Erythroblast (primary cell): ENCODE results near the gene CALCB.
"Not testable (repeated sequence)": the region's sequence is repeated elsewhere in the genome, so short reads cannot be mapped to it uniquely, and the experiment has no call there.

Source experiments
- DNase-seq, 2 experiments: peaks; one replicate each; lab custom pipeline; 2025; lab: John Stamatoyannopoulos, UW
- GATA1 ChIP-seq: IDR thresholded peaks from 2 replicates; pipeline ENCODE4 v1.6.1; 2011; ENCODE audit warnings: low read depth, mild to moderate bottlenecking, control low read depth, low read length, moderate library complexity
- POLR2A ChIP-seq: IDR thresholded peaks from 2 replicates; pipeline ENCODE4 v1.6.1; 2011; ENCODE audit warnings: mild to moderate bottlenecking, low read length

Gene CALCB

DNA sequence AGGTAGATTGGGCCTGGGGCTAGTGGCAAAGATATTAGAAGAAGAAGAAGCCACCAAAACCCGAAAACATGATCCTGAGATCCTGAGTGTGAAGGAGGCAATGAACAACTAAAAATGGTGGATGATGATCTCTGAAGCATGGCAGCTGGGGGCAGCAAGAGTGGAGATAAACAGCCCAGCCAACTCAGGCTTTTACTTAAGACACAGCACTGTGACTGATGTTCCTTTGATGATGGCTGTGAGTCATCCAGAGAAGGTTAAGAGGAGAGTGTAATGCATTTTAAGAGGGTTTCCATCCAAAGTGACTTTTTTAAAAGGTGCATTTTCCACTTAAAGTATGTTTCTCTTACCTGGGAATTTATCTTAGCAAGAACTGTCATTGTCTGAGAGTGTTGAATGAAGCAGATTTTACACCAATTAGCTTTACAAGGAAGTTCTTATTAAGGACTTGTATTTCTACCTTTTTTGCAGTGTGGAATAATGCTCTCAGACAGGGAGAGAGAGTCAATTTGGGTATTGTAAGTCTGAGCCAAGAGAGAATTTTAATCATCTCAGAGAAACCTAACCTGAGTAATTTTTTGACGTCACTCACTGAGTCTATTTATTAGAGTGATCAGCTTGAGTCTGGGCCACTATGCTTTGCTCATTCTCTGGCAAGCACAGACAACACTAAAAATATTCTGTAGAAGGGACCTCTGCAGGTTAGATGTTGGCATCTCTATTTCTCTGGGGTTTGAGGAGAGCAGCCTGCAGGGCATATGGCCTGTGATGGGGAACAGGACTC is 14.1 kb upstream of the CALCB start:
- TF ChIP-seq POLR2A (no peak), GATA1 (no peak)
- DNase-seq = no peak

DNA sequence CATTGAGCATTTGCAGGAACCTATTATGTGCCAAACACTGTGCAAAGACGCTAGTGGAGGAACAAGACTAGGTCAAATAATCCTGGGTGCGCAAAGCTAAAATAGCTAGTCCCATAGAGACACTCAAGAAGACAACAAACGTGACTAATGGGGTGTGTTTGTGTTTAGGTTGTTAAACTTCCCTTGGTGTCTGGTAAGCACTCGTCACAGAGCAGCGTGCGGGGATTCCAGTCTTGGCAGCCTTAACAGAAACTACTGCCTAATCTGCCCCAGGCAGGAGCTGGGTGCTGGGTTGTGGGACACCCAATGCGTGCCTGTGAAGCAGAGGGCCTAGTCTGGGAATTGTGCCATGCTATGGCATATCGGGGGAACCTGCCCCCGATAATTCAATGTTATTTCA is 10.8 kb upstream of the CALCB start:
- no peak for DNase-seq

GRCh38 chr11:15069751-15070150 is 3.6 kb upstream of the CALCB start:
- not testable (repeated sequence) for DNase-seq

More for the DNA sequence above, 10.8 kb upstream of the CALCB start:
- TF ChIP-seq POLR2A (no peak), GATA1 (no peak)

DNA sequence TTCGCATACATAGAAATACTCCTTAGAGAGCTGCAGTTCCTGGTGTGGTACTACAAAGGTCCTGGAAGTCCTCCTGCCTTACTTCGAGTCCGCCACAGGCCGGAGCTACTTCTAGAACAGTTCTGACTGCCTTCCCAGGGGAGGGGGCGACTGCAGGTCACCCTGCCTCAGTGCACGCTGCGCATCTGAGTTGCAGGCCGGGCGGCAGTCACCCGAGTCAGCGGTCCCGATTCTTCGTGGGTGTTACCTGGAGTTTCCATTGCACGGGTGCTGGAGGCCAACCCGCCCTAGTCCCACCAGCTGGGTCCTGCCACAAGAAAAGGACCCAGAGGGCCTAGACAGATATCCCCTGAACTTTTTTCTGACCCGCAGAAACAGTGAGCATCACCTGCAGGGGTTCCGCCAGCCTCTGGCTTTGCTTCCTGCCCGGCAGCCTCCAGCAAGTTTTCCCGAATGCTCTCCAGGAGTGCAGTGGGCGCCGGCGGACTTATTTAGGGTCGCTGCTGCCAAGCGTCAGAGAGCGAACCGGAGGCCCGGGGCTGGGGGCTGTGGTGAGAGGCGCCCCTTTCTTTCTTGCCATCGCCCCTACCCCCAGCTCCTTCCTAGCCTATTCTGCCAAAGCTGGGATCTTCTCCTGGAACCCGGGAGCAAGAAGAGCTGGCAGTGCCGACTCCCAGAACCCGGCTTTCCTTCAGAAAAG is 1.7 kb upstream of the CALCB start:
- no peak for DNase-seq
- TF ChIP-seq GATA1 (no peak), POLR2A (no peak)

DNA sequence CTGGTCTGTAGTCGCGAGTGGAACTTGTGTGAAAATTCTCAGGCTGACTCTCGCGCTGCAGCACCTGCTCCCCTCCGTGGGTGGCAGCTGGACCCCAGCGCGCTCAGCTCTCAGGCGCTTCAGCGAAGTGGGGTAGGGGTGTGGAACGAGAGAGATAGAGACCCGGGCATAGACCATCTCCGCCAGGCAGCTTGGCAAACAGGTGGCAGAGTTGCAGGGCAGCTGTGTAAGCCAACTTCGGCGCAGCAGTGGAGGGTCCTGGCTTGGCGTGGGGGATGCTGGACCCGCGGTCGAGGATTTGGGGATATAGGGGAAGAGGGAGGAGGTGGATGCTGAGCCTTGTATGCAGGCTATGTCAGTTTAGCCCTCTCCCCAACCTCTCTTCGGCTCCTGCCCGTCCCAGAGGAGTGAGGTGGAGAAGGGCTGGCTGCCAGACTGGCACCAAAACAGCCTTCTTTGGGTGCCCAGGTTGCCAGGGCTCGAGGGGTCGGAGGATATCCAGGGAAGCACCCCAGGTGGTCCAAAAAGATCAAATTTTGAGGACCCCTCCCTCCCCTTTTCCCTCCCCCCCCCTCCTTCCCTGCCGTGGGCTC is 746 bp upstream of the CALCB start:
- no peak for TF ChIP-seq GATA1
- no peak for TF ChIP-seq POLR2A

GRCh38 chr11:15074206-15075161 is 1.1 kb downstream of the CALCB start:
- no peak for TF ChIP-seq POLR2A
- TF ChIP-seq GATA1 = no peak
- peak; percentile 54 to 73 for DNase-seq

More for the DNA sequence above, 746 bp upstream of the CALCB start:
- no peak for DNase-seq

DNA sequence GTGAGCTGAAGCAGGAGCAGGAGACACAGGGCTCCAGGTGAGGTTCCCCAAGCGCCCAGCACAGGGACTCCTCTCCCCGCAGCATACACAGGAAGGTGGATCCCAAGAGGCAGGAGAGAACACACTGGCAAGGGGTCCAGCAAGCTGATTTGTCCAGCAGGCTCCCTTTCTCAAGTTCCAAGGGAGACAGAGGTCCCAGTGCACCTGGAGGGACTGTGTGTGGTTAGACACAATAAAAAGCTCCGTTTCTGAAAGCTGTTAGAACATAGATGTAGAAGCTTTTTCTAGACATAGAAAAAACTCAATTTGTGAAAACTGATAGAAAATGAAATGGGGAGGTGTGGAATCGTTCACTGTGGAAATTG is 1.8 kb downstream of the CALCB start:
- TF ChIP-seq GATA1 (no peak), POLR2A (no peak)
- no peak for DNase-seq

GRCh38 chr11:15091175-15091574 is 17.8 kb downstream of the CALCB start:
- TF ChIP-seq POLR2A = no peak
- no peak for TF ChIP-seq GATA1
- peak in 1 of 2 experiments; percentile 3 for DNase-seq

DNA sequence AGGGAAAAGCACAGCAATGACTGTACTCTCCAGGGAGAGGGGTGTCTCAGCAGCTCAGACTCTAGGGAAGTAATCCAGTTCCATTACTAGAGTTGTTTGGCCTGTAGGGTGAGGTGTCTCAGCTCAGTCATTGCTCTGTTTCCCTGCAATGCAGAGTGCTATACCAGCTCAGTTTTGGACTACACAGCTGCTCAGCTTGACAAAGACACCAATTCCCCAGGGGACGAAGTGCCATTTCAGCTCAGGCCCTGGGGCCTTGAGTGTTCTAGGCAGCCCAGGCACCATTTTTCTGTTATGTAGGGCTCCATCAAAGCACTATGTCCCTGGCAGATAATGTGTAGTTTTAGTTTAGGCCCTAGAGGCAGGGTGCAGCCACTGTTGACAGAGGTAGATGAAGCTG is 18.2 kb downstream of the CALCB start:
- no peak for TF ChIP-seq POLR2A
- no peak for TF ChIP-seq GATA1
- DNase-seq = no peak

DNA sequence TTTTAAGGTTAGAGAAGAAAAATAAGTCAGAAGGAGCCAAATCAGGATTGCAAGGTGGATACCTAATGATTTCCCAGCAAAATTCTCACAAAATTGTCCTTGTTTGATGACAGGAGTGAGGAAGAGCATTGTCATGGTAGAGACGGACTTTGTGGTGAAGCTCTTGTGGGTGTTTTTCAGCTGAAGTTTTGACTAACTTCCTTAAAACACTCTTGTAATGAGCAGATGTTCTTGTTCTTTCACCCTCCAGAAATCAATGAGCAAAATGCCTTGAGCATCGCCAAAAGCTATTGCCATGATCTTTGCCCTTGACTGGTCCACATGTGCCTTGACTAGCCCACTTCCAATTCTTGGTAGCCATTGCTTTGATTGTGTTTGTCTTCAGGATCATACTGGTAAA is 20.0 kb downstream of the CALCB start:
- TF ChIP-seq POLR2A (no peak), GATA1 (no peak)
- DNase-seq = no peak

- TF ChIP-seq GATA1 = no peak
- no peak for TF ChIP-seq POLR2A
- DNase-seq = no peak
These were observed 22.4 kb downstream of the CALCB start for GRCh38 chr11:15095736-15096228.

GRCh38 chr11:15097411-15097810 is 24.0 kb downstream of the CALCB start:
- TF ChIP-seq GATA1 (no peak), POLR2A (no peak)

DNA sequence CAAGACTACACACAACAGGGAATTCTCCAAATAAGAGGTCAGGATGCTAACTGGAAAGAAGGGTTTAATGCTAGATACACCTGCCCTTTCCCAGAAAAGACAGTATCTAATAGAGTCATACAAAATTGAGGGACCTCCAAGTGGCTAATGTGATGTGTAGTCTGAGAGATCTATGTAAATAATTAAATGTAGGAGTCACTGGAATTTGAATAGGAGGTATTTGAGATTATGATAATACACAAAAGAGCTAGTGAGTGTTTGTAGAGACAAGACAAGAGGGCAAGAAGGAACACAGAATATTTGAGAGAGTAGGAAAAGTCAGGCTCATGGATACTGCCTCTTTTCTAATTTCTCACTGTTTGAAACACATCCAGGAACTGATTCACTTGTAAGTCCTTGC is 25.9 kb downstream of the CALCB start:
- no peak for DNase-seq
- TF ChIP-seq POLR2A = no peak
- TF ChIP-seq GATA1 = no peak

More at GRCh38 chr11:15097411-15097810, 24.0 kb downstream of the CALCB start:
- no peak for DNase-seq
